HepG2 (cell line): Measurements from ENCODE around the gene UGGT1. TPM values are rescaled to one million over a fixed set of nuclear protein-coding genes. Genes with fewer than 3 reads are reported as not detected.

Source experiments
- AGO2 ChIP-seq: fragments of 200-400 bp; formaldehyde crosslinking; optimal IDR thresholded peaks from 2 replicates; pipeline ENCODE3; 2017; ENCODE audit warnings: mild to moderate bottlenecking, low read depth, low read length, moderate library complexity
- HNF4A ChIP-seq: sonication (generic); formaldehyde crosslinking; IDR thresholded peaks from 2 replicates; pipeline ENCODE4 v1.4.0; 2020; ENCODE audit warnings: missing genetic modification reagents
- IKZF4 ChIP-seq: sonication (generic); formaldehyde crosslinking; IDR thresholded peaks from 2 replicates; pipeline ENCODE4 v1.5.1; 2020; ENCODE audit warnings: borderline replicate concordance, mild to moderate bottlenecking, low read depth, missing genetic modification reagents; ENCODE audit errors: not compliant biosample characterization
- ISL2 ChIP-seq: sonication (generic); formaldehyde crosslinking; IDR thresholded peaks from 2 replicates; pipeline ENCODE4 v1.5.0; 2020; ENCODE audit warnings: missing genetic modification reagents
- MTF1 ChIP-seq: sonication (generic); formaldehyde crosslinking; IDR thresholded peaks from 2 replicates; pipeline ENCODE4 v1.5.0; 2020; ENCODE audit warnings: missing genetic modification reagents
- SNAI1 ChIP-seq: sonication (generic); formaldehyde crosslinking; IDR thresholded peaks from 2 replicates; pipeline ENCODE4 v1.5.0; 2020; ENCODE audit warnings: mild to moderate bottlenecking, missing genetic modification reagents, borderline replicate concordance
- U2AF2 ChIP-seq: fragments of 200-400 bp; formaldehyde crosslinking; IDR thresholded peaks from 2 replicates; pipeline ENCODE4 v1.6.1; 2017; ENCODE audit warnings: low read depth, mild to moderate bottlenecking, low read length
- ZC3H4 ChIP-seq: sonication (generic); formaldehyde crosslinking; IDR thresholded peaks from 2 replicates; pipeline ENCODE4 v1.4.0; 2020; ENCODE audit warnings: missing genetic modification reagents, borderline replicate concordance
- ZNF207 ChIP-seq: fragments of 450-650 bp; IDR thresholded peaks from 2 replicates; pipeline ENCODE4 v1.6.1; 2016; ENCODE audit warnings: antibody characterized with exemption, borderline replicate concordance
- ZNF484 ChIP-seq: sonication (generic); formaldehyde crosslinking; IDR thresholded peaks from 2 replicates; pipeline ENCODE4 v1.5.1; 2020; ENCODE audit warnings: mild to moderate bottlenecking, low read depth, missing genetic modification reagents, borderline replicate concordance
- ZNF652 ChIP-seq: IDR thresholded peaks from 2 replicates; pipeline ENCODE4 v1.6.1; 2016; ENCODE audit warnings: low read depth, borderline replicate concordance
- ZNF816 ChIP-seq: sonication (generic); formaldehyde crosslinking; IDR thresholded peaks from 2 replicates; pipeline ENCODE4 v1.8.0; 2022; ENCODE audit warnings: missing genetic modification reagents, mild to moderate bottlenecking, borderline replicate concordance
- polyA plus RNA-seq, 8 experiments: library from polyadenylated mRNA; depleted of rRNA in 3 of 8; stranded (reverse) in 7 of 8; unstranded in 1 of 8; fragments of >200 nt; fragmentation: Illumina TruSeq in 4 of 8; extraction: Trizol in 4 of 8; gene quantifications; 2 replicates each; pipeline versions ENCODE4 v1.2.1 to v1.2.3, GENCODE V29; 2011 to 2016; ENCODE audit warnings: low read depth in 4 of 8, missing spikeins in 1 of 8, mixed read lengths in 1 of 8; ENCODE audit not compliant: insufficient read depth in 1 of 8
- total RNA-seq, 5 experiments: library from RNA; depleted of rRNA; stranded (reverse); fragments of >200 nt; fragmentation: Illumina TruSeq; extraction: Trizol; gene quantifications; 2 replicates each; pipeline ENCODE4 v1.2.3, GENCODE V29; 2016; ENCODE audit warnings: low read depth in 1 of 5
- TF ChIP-seq, protein P1 (sequence below): sonication (generic); formaldehyde crosslinking; IDR thresholded peaks from 2 replicates; pipeline ENCODE4 v1.5.0; 2020; ENCODE audit warnings: mild to moderate bottlenecking, missing genetic modification reagents
- TF ChIP-seq, protein P2 (sequence below): sonication (generic); formaldehyde crosslinking; IDR thresholded peaks from 2 replicates; pipeline ENCODE4 v1.8.1; 2023; ENCODE audit warnings: mild to moderate bottlenecking, moderate library complexity, missing genetic modification reagents
- TF ChIP-seq, protein P3 (sequence below), 2 experiments: sonication (generic) in 1 of 2; formaldehyde crosslinking in 1 of 2; IDR thresholded peaks; 2 replicates each; pipeline versions ENCODE4 v1.4.0 to v1.6.1; 2016 to 2020; ENCODE audit warnings: borderline replicate concordance in 1 of 2, low read depth in 1 of 2, mild to moderate bottlenecking in 1 of 2, missing genetic modification reagents in 1 of 2
- TF ChIP-seq, protein P4 (sequence below): sonication (generic); formaldehyde crosslinking; IDR thresholded peaks from 2 replicates; pipeline ENCODE4; 2020; ENCODE audit warnings: missing genetic modification reagents, mild to moderate bottlenecking, borderline replicate concordance

Gene UGGT1
- total and polyA plus RNA-seq, 2 of the 13 experiments (the other 11 are each of a cell fraction or from before 2014, with no cell fraction given), result 35.8 to 83.2 TPM

DNA sequence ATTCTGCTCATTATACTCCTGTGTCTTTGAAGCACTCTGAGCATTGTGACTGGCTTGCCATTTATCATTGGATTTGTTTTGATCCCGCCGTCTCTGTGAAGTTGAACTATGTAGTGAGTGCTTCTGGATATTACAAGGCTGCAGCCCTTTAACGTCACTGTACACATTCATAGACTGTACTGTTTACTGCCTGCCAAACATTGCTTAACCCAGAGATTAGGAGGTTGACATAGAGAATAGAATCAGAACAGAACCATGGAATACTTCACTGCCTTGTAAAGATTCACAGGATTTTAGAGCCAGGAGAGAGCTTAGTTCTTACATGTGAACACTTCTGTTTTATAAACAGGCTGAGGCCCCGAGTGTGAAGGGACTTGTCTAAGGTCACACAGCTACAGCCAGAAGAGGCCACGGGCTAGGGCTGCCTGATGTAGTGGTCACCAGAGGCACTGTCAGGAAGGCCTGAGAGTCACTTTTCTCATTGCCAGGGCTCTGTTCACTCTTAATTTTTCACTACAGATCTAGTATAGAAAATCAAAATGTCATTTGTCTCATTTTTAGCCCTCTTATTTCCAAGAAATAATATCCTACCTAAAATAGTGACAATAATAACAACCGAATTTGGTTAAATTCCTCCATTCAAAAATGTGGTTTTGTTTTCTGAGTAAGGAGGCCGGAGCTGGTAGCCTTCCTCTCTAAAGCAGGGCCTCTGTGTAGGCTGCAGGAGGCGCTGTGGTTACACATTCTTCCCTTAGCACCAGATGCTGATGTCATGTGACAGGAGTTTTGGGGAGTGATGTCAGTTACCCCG, 87.9 kb downstream of the UGGT1 start (continued):
- TF ChIP-seq, protein P1, sequence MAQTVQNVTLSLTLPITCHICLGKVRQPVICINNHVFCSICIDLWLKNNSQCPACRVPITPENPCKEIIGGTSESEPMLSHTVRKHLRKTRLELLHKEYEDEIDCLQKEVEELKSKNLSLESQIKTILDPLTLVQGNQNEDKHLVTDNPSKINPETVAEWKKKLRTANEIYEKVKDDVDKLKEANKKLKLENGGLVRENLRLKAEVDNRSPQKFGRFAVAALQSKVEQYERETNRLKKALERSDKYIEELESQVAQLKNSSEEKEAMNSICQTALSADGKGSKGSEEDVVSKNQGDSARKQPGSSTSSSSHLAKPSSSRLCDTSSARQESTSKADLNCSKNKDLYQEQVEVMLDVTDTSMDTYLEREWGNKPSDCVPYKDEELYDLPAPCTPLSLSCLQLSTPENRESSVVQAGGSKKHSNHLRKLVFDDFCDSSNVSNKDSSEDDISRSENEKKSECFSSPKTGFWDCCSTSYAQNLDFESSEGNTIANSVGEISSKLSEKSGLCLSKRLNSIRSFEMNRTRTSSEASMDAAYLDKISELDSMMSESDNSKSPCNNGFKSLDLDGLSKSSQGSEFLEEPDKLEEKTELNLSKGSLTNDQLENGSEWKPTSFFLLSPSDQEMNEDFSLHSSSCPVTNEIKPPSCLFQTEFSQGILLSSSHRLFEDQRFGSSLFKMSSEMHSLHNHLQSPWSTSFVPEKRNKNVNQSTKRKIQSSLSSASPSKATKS, result peak; percentile 38; the same call in 1 of the 2 replicates
- TF ChIP-seq ISL2 (CRISPR knock-in tag), result peak; percentile 99
- no peak for TF ChIP-seq IKZF4 (CRISPR knock-in tag)
- peak; percentile 94 for TF ChIP-seq ZNF816
- TF ChIP-seq U2AF2, result no peak
- TF ChIP-seq, protein P2, sequence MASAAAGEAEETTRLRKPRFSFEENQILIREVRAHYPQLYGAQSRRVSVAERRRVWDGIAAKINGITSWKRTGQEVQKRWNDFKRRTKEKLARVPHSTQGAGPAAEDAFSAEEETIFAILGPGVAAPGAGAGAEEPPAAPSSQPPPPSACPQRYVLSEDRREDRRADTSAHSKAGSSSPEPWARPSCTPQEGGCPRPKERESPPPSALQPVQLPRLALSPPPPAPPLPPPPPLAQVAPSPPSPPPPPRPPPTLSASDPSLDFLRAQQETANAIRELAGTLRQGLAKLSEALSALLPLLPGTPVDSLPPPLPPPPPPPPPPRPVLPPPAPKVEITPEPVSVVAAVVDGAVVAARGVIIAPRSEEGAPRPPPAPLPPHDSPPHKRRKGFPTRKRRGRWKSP (CRISPR knock-in tag), result peak; percentile 45; the same call in 1 of the 2 replicates
- TF ChIP-seq ZNF207, result no peak
- TF ChIP-seq AGO2, result no peak
- no peak; the same call in 1 of the 2 replicates for TF ChIP-seq ZNF652 (CRISPR knock-in tag)
- TF ChIP-seq, protein P3, sequence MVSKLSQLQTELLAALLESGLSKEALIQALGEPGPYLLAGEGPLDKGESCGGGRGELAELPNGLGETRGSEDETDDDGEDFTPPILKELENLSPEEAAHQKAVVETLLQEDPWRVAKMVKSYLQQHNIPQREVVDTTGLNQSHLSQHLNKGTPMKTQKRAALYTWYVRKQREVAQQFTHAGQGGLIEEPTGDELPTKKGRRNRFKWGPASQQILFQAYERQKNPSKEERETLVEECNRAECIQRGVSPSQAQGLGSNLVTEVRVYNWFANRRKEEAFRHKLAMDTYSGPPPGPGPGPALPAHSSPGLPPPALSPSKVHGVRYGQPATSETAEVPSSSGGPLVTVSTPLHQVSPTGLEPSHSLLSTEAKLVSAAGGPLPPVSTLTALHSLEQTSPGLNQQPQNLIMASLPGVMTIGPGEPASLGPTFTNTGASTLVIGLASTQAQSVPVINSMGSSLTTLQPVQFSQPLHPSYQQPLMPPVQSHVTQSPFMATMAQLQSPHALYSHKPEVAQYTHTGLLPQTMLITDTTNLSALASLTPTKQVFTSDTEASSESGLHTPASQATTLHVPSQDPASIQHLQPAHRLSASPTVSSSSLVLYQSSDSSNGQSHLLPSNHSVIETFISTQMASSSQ (IDR thresholded peaks at IDR 0.05; ENCODE audit: low read depth), result peak; percentile 87
- TF ChIP-seq, protein P3 (CRISPR knock-in tag; IDR thresholded peaks at IDR 0.05; ENCODE audit: borderline replicate concordance), result peak; percentile 97
- no peak for TF ChIP-seq ZC3H4 (CRISPR knock-in tag)
- TF ChIP-seq ZNF484 (CRISPR knock-in tag), result no peak
- TF ChIP-seq SNAI1 (CRISPR knock-in tag), result no peak; the same call in 1 of the 2 replicates
- peak; percentile 89 for TF ChIP-seq HNF4A (CRISPR knock-in tag)
- TF ChIP-seq, protein P4, sequence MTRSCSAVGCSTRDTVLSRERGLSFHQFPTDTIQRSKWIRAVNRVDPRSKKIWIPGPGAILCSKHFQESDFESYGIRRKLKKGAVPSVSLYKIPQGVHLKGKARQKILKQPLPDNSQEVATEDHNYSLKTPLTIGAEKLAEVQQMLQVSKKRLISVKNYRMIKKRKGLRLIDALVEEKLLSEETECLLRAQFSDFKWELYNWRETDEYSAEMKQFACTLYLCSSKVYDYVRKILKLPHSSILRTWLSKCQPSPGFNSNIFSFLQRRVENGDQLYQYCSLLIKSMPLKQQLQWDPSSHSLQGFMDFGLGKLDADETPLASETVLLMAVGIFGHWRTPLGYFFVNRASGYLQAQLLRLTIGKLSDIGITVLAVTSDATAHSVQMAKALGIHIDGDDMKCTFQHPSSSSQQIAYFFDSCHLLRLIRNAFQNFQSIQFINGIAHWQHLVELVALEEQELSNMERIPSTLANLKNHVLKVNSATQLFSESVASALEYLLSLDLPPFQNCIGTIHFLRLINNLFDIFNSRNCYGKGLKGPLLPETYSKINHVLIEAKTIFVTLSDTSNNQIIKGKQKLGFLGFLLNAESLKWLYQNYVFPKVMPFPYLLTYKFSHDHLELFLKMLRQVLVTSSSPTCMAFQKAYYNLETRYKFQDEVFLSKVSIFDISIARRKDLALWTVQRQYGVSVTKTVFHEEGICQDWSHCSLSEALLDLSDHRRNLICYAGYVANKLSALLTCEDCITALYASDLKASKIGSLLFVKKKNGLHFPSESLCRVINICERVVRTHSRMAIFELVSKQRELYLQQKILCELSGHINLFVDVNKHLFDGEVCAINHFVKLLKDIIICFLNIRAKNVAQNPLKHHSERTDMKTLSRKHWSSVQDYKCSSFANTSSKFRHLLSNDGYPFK (CRISPR knock-in tag), result no peak
- no peak for TF ChIP-seq MTF1 (CRISPR knock-in tag)
